Activated T-cell treated with anti-CD3 and anti-CD28 coated beads for 24 hours (primary cell): ENCODE data around the gene IL2RA.
"Not testable (repeated sequence)": the region's sequence is repeated elsewhere in the genome, so short reads cannot be mapped to it uniquely, and the experiment has no call there.

Source experiments
- DNase-seq: peaks from one replicate; pipeline ENCODE4 v3.0.0-alpha.2; 2020; ENCODE audit warnings: low read depth

The IL2RA gene

DNA sequence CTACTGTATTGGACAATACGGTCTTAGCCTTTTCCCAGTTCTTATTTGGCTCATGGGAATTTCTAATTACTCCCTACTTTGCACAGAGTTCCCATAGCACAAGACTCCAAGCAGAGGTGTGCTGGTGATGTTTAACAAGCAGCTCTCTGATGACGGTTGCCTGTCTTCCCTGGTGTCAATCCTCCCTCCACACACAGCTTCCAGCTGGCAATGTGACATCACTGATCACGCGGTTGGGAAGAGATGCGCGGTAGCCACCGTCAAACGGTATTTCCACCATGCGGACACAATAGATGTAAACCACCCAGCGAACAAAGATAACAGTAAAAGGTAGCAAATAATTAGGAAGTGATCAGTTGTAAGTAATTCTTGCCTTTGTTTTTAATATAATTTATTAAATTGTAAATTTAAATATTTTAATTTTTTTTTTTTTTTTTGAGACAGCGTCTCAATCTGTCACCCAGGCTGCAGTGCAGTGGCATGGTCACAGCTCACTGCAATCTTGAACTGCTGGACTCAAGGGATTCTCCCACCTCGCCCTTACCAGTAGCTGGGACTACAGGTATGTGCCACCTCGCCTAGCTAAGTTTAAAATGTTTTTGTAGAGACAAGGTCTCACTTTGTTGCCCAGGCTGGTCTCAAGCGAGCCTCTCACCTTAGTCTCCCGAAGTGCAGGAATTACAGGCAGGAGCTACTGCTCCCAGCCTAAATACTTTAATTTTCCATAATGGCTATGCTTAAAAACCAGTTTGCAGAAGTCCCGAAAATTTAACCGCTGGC is 48.6 kb downstream of the IL2RA start:
- DNase-seq = no peak

DNA sequence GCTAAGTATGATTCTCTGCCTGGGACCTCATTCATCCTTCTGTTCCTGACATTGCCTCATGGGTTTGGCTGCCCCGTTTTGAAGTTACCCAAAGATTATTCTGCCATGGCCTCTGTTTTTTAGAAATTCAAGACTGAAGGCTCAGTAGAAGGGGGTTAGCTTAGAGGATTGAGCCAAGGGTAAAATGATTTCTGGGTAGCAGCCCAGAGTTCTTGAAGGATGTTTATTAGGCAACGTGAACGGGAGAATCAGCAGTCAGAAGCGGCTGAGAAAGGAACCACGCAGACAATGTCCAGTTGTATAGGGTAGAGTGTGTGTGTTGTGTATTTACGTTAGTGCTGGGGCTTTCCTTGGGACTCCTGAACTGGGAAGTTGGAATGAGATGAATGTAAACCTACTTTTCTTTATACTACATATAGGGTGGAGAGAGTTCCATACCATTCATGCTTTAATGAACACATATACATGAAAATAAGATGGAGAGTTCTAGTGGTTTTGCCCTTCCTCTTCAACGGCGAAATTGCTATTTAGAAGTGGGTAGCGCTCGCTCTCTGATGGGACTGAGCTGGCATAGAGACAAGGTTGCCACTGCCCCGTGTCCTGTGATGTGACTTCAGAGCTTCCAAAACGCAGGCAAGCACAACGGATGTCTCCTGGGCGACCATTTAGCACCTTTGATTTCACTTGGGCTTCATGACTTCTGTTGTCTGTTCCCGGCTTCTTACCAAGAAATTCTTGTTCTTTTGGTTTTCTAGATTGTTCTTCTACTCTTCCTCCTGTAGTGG is 49.9 kb downstream of the IL2RA start:
- no peak for DNase-seq

DNA sequence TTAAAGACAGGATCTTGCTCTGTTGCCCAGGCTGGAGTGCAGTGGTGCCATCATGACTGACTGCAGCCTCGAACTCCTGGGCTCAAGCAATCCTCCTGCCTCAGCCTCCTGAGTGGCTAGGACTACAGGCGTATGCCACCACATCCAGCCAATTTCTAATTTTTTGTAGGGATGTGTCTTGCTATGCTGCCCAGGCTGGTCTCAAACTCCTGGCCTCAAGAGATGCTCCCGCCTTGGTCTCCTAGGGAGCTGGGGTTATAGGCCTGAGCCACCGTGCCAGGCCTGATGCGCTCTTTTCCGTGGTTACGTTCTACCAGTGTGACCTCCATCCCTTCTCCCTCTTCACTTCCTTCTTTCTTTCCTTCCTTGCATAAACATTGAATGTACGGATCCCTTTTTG is 50.6 kb downstream of the IL2RA start:
- no peak for DNase-seq

DNA sequence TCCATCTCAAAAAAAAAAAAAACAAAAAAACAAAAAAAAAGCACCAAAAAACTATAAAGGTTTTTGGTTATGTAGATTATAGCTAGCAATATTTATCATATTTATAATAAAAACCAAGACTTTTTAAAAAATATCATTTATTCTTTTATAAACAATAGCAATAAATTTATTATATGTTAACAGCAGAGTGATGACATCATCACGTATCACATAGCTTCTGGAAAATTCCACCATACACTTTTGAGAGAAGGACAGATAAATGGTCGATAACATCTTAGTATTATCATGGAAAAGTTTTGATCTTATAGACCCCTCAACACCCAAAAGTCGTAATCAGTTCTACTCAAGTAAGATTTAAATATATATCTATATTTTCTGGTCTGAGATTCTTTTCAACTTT is 51.6 kb downstream of the IL2RA start:
- no peak for DNase-seq

DNA sequence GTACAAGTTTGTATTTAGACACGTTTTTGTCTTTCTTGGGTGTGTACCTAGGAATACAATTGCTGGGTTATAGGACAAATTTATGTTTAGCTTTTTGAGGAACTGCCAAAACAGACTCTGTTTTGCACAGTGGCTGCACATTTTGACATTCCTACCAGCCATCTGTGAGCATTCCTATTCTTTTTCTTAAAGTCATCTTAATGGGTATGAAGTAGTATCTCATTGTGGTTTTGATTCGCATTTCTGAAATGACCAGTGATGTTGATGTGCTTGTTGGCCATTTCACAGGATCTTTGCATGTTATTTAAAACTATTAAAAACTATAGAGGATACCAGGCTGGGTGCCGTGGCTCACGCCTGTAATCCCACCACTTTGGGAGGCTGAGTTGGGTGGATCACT is 52.2 kb downstream of the IL2RA start:
- no peak for DNase-seq

DNA sequence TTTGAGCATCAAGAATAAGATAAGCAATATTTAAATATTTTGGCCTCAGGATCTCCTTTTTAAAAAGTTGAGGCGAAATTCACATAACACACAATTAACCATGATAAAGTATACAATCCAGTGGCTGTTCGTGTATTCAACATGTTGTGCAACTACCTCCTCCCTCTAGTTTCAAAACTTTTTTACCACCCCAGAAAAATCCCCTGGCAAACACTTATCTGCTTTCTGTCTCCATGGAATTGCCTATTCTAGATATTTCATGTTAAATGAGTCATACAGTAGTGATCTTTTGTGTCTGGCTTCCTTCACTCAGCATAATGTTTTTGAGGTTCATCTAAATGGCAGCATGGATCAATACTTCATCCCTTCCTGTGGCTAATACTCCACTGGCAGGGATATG is 53.0 kb downstream of the IL2RA start:
- DNase-seq = no peak

DNA sequence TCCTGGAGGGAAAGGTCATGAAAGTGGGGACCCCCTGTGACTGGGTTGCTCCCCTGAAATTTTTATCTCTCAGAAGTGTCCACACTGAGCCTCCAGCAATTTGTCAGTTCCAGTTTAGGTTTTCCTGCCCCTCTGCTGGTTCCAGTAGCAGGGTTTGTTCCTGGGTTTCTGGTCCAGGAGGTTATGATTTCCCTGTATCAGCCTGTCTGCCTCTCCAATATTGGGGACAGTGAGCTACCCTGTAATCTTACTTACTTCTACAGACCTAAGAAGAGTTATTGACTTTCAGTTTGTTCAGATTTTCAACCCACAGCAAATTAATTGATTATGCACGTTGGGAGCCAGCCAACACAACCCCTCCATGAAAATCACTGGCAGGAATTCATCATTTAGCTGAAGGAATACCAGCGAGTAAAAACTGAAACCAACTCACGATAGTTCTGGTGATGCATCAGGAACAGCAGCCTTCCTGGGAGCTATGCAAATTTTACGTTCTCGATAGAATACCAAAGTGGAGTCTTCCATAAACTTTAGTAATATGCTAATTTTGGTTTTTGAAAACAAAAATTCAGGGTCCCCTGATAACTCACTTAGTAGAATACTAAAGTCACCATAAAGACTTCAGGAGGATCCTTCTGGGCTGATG is 53.5 kb downstream of the IL2RA start:
- DNase-seq = no peak

DNA sequence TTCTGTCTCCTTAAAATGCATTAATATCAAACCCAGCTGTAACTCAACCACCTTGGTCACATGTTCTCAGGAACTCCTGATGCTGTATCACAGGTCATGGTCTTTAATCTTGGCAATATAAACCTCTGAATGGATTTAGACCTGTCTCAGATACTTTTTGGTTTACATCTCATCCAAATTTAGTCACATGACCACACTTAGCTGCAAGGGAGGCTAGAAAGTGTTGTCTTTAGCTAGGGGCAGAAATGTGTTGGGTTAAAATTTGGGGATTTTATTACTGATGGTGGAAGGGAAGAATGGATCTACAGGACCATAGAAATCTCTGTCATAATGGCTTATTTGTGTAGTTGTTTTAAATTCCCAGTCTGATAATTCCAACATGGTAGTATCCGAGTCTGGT is 55.2 kb downstream of the IL2RA start:
- DNase-seq = no peak

DNA sequence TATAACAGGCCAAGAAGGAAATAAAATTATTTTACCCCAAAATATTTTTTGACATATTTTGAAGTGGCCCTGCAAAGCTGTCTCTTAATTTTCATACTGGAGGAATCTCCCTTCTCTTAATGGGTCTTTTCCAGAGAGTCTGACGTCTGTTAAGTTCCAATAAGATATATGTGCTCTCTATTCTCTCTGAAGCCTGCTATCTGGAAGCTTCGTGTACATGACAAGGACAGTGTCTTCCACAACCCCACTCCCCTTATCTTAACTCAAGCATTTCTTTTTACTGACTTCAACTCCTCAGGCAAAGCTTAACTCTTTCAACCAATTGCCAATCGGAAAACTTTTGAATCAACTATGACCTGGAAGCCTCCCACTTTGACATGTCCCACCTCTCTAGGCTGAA is 55.6 kb downstream of the IL2RA start:
- DNase-seq = no peak

DNA sequence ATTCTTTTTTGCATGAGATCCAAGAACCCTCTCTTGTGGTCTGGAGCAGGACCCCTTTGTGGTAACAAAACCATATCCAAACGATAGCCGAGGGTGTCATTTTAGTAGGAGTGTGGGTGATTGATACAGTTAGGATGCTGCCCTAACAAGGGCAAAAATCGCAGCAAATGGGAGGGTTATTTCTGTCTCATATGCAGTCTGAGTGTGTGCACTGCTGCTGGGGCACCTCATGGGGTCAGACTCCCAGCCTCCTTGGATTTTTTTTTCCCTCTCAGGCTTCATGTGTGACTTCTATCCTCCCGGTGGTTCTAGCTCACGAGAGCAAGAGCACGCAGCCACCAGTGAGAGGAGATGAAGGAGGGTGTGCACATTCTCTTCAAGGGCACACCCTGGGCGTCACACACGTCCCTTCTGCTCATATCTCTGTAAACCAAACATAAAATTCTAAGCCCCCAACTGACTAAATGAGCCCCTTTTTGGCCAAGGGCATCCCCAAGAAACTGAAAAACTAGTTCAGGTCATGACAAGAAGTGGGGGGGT is 56.2 kb downstream of the IL2RA start:
- DNase-seq = no peak

DNA sequence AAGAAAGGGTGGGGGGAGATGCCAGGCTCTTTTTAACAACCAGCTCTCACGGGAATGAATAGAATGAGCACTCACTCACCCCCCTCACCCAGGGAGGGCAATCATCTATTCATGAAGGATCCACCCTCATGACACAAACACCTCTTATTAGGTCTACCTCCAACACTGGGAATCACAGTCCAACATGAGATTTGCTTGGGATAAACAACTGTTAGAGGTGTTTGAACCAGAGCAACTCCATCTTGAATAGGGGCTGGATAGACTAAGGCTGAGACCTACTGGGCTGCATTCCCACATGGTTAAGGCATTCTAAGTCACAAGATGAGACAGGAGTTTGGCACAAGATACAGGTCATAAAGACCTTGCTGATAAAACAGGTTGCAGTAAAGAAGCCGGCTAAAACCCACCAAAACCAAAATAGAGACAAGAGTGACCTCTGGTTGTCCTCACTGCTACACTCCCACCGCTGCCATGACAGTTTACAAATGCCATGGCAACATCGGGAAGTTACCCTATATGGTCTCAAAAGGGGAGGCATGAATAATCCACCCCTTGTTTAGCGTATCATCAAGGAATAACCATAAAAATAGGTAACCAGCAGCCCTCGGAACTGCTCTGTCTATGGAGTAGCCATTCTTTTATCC is 56.9 kb downstream of the IL2RA start:
- DNase-seq = not testable (repeated sequence)

DNA sequence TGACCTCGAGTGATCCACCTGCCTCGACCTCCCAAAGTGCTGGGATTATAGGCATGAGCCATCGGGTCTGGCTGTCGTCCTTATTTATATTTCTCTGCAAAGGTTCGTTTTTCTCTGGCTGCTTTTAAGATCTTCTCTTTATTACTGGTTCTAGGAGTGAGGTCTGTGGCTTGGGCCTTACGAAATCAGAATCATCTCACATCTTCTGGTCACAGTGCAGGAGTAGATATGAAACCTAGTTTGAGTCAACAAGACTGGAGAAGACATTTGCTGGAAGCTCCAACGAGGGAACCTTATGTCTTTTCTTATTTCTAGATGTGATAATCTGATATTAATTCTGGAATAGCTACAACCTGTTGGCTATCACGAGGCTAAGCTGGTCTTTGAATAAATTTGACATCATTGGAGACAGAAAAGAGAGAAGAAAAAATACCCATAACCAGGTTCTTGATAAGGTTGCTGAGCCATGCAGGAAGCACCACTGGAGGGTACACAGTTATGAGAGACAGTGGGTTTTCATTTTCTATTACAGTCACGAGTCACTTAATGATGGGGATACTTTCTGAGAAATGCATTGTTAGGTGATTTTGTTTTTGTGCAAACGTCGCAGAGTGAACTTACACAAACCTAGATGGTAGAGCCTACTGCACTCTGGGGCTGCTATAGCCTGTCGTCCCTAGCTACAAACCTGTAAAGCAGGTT is 59.2 kb downstream of the IL2RA start:
- no peak for DNase-seq

DNA sequence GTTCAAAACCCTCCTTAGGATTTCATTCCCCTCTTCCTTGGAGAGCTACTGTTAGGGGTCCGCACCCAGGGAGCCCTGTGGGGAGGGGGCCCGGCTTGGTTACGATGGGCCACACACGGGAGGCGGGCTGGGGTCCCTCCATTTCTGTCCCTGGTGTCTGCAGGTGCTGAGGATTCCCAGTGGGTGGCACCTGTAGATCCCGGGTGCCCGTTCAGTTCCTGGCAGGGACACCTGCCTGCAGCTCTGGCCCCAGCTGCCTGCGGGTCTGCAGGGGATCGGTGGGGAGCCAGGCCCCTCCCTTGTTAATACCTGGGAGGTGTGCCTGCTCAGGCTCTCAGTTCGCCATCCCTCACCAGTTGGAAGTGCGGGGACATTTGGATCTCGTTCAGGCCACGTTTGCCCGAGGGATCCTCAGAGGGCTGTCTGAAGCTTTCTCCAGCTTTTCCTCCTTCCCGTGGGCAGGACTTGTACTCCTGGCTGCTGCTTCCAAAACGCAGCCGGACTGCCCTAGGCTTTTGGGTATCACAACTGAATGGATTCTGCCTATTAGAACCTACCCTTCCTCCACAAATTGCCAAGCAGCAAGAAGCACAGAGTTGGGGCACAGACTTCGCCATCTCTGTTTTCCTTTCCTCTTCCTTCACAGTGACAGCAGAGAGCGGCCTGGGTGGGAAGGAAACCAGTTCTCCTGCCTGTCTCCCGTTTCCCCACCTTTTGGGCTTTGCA is 62.6 kb downstream of the IL2RA start:
- no peak for DNase-seq

DNA sequence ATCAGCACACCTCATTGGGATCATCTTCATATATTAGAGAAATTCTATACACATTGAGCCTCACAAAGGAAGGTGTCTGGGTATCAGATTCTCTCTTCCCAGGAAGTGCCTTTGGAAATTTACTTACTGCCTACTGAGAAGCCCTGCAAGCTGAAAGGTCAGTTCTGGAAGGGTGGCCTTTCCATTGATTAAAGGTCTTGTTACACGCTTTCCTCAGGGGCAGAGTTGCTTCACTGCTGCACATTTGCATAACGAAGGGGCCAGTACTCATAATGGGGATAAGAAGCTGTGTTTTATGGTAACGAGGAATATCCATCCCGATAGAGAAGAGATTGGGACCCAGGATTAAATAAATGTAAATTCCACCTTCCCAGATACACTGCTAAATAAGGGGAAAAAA is 65.5 kb downstream of the IL2RA start:
- no peak for DNase-seq

DNA sequence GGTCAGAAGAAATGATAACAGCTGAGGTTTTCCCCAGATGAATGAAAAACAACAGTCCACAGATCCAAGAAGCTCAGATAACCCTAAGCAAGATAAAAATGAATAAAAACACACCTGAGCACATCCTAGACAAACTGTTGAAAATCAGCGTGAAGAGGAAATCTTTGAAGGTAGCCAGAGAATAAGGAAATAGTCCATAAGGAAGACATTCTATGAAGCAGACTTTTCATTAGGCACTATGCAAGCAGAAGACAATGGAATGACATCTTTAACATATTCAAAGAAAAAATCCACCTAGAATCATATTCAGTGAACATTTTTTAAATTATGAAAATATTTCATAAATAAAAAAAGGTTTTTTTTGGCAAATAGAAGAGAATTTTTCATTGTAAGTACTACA is 69.8 kb downstream of the IL2RA start:
- DNase-seq = no peak

DNA sequence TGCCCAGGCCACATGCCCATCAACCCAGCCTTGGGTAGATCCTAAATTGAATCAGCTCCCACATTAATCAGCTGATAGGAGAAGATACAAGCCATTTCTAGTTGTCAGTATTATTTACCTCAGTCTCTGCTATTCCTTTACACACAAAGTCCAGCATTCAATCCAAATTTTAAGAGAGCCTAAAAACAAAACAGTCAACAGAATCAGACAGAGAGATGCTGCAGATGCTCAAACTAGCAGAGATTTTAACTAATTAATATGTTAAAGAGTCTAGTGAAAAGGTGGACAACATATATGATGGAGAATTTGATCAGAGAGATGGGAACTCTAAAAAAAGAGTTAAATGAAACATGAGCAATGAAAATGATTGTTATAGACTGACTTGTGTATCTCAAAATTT is 70.5 kb downstream of the IL2RA start:
- DNase-seq = no peak

DNA sequence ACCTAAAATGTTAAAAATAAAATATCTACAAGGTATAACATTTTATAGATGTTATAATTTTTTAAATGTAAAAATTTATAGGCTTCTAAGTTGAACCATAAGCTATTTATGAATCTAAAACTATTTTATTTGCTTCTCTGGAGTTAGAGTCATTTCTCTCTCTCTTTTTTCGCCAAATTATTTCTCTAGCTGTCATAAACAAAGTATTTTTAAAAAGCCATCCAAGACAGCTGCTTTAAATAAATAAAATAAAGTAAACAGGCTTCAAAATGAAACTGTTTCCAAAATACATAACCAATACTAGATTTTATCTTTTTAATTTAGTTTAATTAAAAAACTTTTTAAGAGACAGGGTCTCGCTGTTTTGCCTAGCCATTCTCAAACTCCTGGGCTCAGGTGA is 72.4 kb downstream of the IL2RA start:
- no peak for DNase-seq

DNA sequence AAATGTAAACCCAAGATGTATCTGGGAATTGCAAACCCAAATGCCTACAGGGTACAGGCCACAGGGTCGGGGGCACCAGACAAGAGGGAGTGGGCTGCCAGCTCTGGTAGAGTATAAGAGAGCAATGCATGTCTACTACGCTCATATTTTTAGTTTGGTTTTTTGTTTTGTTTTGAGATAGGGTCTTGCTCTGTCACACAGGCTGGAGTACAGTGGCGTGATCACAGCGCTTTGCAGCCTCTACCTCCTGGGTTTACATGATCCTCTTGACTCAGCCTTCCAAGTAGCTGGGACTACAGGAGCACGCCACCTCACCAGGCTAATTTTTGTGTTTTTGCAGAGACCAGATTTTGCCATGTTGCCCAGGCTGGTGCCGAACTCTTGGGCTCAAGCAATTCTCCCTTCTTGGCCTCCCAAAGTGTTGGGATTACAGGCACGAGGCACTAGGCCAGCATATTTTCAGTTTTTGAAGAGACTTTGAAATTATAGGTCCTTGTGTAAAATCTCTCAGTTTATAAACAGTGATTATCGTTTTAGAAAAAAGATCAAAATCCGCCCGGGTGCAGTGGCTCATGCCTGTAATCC is 73.7 kb downstream of the IL2RA start:
- no peak for DNase-seq

DNA sequence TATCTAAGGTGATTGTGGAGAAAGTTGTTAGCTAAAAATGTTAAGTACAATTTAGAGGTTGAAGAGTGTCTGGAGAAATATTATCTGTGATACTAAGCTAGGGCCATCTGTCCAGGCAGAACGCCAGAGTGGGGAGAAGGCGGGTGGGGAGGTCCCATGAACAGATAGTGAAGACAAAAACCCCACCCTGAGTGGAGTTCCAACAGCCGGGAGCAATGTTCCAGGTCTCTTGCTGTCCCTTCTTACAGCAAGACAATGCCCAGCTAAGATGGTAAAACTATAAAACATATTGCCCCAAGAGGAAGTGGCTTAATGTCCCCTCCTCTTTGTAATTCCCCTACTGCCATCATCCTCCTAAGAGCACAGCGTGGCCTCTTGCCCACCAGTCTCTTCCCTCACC is 74.4 kb downstream of the IL2RA start:
- no peak for DNase-seq

DNA sequence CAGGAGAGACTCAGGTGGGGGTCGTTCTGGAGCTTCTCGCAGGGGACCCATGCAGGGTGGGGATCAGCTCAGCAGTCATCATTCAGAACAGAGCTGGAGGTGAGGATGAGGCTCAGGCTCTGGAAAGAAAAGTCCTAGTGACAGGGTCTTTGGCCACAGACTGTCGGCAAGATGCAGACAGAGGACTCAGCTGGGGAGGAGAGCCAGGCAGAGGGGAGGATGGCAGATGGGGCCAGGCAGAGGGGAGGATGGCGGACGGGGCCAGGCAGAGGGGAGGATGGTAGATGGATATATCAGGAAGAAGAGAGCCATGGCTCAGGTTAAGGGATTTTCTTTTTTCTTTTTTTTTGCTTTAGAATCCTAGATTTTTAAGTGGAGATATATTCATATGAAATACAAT is 77.1 kb downstream of the IL2RA start:
- DNase-seq = no peak

DNA sequence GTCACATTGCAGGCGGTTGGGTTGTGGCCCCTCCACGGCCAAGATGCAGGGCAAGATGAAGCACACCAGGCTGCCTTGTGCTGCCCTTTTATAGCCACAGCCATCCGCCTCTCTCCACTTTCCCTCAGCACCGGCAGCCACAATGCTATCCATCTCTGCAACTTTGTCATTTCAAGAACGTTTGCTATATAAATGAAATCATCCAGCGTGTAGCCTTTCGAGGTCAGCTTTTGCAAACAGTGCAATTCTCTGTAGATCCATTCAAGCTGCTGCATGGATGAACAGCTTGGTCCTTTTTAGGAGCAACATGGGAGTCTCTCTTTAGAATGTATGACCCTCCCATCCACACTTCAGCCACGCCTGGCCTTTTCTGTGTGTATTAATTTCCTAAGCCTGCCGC is 78.4 kb downstream of the IL2RA start:
- no peak for DNase-seq
